Esophagus muscularis mucosa (tissue), 2 donors: ENCODE data around the gene MARK2.

Experiments
- EP300 ChIP-seq: sonication (generic); formaldehyde crosslinking; IDR thresholded peaks from one replicate; pipeline ENCODE4 v1.6.1; 2017; ENCODE audit warnings: antibody characterized with exemption
- POLR2A ChIP-seq: fragments of 450-650 bp; IDR thresholded peaks from one replicate; pipeline ENCODE4 v1.6.1; 2017; ENCODE audit warnings: antibody characterized with exemption, moderate library complexity, mild to moderate bottlenecking, low read depth

GRCh38 chr11:63941901-63942300 is 103.0 kb downstream of the MARK2 start:
- TF ChIP-seq EP300 = no peak
- TF ChIP-seq POLR2A = no peak
